Fibroblast of skin of scalp (primary cell): ENCODE results near the gene GPR25.
"Not testable (repeated sequence)": the region's sequence is repeated elsewhere in the genome, so short reads cannot be mapped to it uniquely, and the experiment has no call there.

Experiments used
- DNase-seq: peaks from one replicate; pipeline ENCODE4 v3.0.0-alpha.2; 2013

GPR25 gene

DNA sequence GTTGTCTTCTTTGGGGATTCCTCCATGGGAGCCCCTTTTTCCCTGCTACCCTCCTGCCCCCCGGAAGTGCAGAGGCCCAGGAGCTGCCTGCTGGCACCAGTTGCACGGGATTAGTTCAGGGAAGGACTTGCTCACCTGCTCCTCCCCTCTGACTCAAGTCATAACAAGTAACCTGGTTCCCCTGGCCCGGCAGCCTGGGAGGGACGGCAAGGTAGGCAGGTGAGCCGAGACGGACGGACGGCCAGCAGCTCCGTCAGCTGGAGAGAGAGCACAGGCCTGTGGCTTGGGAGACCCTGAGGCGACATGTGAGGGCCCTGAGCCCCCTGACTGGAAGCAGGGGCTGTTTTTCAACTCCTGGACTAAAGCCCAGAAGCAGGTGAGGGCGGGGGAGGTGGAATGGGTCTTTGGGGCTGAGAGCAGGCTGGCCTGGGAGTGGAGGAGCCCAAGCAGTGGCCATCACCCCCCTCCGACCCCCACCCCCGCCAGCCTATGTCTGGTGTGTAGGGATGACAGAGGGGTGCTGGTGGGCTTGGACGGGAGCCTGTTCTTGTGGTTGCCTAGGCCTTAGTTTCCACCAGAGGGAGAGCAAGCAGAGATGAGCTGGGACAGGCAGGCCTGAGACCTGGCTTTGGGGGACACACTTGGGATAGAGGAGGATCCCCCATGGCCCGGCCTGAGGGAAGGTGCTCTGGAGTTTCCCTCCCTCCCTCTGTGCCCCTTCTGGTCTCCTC is 22.1 kb downstream of the GPR25 start, which contains the start of gene INAVA:
INAVA (plus strand) TSS at position 189 of the 731 bp plus-strand sequence. CDS start 3,501 bp downstream, outside the sequence.
- DNase-seq, result no peak

DNA sequence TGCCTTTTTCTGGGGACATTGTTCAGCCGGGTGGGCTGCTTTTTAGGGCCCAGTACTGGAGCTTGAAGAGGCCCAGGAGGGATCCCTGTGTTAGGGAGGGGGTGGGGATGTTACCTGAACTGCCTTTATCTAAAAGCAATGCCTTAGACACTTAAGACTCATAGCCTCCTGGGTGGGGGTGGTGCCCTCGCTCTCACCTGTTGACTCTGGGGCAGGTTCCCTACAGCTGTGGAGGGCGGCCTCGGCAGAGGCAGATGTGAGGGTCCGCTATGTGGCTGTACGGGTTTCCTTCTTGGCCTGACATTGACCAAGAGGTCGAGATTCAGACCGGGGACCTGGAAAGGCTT is 22.6 kb downstream of the GPR25 start:
- DNase-seq, result no peak

DNA sequence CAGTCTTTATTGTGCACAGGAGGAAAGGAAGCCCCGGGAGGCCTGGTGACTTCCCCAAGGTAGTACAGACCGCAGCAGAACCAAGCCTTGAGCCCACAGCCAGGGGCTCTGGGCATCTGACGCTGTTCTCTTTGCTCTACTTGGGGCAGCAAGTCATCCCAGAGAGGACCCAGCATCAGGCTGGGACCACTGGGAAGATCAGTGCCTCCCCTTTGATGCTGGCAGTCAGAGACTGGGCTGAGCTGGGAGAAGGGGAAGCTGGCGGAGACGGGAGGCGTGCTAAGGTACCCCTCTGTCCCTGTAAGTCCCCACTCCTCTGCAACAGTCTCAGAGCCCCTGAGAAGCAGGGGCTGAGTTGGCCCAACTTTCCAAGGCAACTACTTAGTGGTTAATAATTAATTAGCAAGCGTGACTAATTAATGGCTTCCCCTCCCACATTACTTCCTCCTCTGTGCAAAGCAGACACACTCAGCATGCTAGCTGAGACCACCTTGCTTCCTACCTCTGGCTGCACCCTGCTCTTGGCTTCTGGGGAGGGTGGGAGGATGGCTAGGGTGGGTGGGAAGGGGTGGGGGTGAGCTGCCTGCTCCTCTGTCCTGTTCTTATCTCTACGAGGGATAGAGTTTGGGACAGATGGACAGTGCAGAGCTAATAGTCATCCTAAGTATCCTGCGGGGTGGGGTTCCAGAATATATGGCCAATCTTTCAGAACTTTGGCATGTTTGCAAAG is 23.2 kb downstream of the GPR25 start:
- DNase-seq, result no peak

DNA sequence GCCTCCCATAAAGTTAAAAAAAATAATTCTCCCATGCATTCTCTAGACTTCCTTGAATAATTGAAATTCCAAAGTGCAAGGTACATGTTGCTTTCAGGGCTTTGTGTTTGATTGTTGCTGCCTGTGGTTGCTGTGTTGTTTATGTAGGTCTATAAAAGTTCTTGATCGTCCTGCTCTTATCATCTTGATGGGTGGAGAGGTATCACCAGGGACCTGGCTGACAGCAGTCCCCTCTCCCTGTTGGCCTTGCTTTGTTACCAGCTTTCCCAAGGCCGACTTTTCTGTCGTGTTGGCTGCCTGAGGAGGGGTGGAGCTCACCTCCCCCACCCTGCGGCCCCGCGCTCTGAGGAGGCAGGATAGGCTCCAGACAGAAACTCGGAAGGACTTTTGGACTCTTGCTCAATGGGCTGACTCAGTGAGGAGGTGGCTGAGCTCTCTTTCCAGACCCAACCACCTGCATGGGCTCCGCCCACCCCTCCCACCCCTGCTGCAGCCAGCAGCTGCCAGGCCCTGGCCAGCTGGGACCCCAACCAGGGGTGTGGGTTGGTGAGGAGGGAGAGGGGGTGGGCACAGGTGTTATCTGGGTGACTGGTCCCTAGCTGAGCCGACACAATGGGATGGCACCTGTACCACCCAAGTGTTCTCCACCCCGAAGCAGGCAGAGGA is 23.9 kb downstream of the GPR25 start:
- DNase-seq, result no peak

DNA sequence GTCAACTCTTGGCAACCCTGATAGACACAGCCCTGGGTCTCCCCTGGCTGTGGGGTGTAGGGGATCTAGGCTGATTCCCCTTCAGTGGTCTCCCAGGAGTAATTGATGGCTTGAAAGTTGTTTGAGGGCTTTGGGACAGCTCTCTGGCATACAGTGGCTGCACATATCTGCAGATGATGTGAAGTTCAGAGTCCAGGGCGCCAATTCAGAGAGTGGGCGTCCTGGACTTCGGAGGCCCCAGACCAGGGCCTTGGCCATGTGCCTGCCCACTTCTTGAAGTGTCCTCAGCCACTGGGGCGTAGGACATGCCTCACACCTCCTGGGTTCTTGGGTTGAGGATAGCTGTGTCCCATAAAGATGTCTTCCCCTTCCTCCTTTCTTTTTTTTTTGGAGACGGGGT is 24.5 kb downstream of the GPR25 start:
- no peak for DNase-seq

DNA sequence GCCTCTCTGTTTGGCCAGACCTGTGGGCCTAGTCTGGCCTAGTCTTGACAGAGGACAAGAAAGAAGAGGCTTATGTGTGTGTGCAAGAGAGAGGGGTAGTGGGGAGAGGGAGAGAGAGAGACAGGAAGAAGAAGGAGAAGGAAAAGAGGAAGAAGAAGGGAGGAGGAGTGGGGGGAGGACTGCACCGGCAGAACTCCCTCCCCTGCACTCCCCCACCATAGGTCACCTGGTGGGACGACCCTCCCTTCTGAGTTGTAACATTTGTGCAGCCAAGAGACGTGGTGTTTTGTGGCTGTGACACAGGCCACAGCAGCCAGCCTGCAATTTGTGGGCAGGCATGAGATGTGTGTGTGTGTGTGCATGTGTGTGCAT is 26.2 kb downstream of the GPR25 start:
- no peak for DNase-seq

DNA sequence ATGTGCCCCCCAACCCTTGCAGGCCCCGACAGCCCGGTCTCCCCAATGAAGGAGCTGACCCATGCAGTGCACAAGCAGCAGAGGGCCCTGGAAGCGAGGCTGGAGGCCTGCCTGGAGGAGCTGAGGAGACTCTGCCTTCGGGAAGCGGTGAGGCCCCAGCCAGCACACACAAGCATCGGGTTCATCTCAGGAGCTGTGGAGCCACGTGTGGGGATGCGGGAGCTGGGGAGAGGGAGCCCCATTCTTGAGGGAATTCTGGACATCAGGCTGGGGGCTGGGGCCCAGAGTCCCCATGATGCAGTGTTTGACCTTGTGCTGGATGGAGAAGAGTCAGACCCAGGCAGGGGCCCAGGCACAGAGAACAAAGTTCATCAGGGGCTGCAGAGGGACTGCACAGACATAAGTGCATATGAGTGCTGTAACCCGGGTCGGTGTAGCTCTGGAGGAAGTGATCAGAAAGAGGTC is 26.7 kb downstream of the GPR25 start:
- no peak for DNase-seq

DNA sequence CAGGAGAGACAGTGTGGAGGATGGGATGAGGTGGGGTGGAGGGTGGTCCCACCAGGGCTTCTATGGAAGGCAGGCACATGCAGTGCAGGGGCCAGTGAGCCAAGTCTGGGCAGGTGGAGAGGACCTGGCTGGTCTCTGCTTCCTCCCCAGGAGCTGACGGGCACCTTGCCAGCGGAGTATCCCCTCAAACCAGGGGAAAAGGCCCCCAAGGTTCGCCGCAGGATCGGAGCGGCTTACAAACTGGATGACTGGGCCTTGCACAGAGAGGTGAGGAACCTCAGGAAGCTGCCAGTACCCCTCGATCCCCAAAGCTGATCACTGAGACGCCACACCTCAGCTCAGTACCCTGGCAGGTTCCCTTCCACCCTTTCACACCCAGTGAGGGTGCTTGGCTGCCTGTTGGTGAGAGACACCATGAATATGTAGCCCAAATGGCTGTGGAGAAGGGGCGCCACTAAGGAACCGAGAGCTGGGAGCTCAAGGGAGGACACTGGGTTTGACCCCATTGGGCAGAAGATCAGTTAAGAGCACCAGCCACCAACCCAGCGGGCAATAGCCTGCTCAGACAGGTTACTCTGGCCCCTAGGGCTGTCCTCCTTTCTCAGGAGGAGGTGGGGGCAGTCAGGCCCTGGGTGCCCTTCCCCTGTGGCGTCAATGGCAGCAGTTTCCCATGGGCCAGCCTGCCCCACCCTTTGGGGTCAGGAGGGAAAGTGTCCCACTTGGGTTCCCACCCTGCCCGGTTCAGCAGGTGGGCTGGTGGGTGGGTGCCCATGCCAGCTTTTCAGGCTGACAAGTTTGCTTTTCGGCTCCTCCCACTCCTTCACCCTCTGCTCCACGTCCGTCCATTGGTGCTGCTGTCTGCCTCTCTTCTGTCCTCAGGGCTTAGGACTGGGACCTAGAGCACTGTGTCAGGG is 27.4 kb downstream of the GPR25 start:
- DNase-seq, result no peak

DNA sequence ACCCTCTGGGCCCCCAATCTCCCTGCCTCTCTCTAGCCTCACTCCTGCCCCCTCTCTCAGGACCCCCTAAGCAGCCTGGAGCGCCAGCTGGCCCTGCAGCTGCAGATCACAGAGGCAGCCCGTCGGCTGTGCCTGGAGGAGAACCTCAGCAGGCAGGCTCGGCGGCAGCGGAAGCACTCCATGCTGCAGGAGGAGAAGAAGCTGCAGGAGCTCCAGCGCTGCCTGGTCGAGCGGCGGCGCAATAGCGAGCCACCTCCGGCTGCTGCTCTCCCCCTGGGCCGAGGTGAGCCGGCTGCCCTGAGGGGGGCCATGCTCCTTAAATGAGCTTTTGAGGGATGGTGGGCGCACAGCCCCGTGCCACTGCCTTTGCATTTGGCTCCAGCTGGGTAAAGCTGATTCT is 28.1 kb downstream of the GPR25 start:
- no peak for DNase-seq

DNA sequence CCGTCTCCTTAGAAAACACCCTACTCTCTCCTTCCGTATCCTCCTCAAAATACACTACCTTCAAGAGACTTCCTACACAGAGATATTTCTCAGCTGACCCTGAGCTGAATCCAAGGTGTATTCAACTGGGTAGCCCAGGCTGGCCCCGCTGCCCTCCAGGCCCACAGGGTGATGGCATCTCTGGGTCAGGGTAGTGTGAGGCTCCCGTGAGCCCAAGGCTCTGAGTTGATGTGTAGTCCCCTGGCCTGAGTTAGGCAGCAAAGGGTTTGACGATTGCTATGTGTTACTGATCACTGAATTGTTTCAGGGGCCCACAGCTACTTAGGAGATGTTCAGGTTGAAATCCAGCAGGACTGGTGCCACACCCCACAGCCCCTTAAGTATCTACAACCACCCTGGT is 28.6 kb downstream of the GPR25 start:
- no peak for DNase-seq

DNA sequence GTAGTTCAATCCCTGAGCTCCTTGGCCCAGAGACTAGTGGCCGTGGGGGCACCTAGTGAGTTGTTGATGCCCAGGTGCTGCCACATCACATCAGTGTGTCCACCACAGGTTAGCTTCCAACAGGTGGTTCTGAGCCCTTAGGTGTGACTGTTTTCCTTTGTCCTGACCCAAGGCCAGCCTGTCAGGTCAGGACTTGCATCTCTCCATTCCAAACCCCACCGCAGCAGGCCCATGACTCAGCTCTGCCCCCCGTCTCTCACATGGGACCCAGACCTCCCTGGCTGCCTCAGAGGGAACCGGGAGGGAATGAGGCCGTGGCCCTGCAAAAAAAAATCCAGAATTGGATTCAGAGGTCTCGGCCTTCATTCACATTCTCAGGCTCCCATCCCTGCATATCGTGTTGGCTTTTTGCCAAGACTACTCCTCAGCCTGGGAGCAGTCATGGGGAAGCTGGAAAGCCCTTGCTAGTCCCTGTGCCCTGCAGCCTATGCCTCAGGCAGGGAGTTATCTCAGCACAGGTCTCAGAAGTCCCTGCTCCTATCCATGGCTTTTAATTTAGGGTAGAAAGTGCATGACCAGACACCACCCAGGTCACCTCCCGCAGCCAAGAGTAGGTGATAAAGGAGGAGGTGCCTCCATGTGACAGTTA is 29.1 kb downstream of the GPR25 start:
- DNase-seq, result no peak

DNA sequence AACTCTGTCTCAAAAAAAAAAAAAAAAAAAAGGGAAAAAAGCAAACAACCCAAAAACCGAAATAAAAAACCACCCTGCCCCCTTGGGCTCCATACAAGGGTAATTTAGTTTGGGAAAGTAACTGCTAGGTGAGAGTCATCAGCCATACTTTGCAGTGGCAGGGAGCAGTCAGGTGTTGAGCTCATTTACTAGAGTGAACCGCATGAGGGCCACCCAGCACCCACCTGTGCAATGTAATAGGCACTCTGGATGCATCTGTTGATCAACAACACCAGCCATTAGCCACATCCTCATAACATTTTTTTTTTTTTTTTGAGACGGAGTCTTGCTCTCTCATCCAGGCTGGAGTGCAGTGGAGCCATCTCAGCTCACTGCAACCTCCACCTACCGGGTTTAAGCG is 31.0 kb downstream of the GPR25 start:
- DNase-seq, result no peak

DNA sequence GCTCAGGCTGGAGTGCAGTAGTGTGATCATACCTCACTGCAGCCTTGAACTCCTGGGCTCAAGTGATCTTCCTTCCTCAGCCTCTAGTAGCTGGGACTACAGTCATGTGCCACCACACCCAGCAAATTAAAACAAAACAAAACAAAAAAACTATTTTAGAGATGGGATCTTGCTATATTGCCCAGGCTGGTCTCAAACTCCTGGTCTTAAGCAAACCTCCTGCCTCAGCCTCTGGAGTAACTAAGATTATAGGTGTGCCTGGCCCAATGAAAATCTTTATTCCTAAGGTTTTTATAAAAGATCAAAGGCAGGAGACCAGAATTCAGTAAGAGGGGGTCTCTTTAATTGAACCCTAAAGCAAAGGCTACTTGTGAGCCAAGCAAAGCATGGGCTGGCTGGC is 32.0 kb downstream of the GPR25 start:
- no peak for DNase-seq

DNA sequence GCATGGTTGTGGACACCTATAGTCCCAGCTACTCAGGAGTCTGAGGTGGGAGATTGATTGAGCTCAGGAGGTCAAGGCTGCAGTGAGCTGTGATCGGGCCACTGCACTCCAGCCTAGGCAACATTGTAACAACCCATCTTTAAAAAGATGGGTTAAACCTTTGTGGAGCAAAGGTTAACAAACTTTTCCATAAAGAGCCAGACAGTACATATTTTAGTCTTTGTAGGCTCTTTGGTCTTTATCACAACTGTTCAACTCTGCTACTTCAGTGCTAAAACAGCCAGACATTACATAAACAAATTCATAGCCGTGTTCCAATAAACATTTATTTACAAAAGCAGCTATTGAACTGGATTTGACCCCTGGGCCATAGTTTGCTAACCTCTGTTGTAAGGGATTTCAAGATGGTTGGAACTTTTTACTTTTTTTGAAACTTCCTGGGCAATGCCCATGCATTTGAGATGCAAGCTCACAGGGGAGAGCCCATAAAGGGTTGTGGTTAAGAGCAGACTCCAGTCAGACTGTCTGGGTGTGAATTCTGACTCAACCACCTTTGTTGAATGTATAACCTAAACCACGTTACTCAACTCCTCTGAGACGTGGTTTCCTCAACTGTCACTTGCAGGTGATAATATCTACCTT is 32.8 kb downstream of the GPR25 start:
- no peak for DNase-seq

DNA sequence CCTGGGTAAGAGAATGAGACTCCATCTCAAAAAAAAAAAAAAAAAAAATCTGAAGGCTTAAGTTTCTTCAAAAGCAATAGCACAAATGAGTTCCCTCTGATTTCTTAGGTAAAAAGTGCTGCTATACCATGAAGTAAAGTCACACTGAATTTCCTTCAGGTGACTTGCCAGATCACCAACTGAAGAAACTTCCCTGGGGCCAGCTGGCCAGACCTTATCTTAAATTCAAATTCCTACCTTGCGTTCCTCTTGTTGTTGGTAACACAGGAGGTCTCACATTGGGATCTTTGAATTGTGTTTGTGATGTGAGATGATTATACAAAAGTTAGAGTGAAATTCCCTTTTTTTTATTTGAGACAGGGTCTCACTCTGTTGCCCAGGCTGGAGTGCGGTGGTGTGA is 33.7 kb downstream of the GPR25 start:
- no peak for DNase-seq

DNA sequence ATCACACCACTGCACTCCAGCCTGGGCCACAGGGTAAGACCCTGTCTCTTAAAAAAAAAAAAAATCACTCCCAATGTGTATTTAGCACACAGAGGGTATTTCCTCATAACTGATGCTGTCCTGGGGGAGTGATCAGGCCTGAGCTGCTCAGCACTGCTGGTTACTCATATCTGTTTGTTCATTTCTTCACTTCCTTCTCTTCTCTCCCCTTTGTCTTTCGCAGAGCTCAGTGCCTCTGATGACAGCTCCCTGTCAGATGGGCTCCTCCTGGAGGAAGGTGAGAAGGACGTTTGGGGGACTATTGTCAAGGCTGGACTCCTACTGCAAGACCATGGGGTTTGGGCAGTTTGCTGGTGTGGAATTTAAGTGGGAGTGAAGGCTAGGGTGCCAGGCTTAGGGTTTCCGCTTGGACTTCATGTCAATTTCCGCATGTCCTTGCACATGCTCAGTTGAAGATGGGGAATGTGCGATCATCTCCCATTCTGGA is 34.9 kb downstream of the GPR25 start:
- no peak for DNase-seq

DNA sequence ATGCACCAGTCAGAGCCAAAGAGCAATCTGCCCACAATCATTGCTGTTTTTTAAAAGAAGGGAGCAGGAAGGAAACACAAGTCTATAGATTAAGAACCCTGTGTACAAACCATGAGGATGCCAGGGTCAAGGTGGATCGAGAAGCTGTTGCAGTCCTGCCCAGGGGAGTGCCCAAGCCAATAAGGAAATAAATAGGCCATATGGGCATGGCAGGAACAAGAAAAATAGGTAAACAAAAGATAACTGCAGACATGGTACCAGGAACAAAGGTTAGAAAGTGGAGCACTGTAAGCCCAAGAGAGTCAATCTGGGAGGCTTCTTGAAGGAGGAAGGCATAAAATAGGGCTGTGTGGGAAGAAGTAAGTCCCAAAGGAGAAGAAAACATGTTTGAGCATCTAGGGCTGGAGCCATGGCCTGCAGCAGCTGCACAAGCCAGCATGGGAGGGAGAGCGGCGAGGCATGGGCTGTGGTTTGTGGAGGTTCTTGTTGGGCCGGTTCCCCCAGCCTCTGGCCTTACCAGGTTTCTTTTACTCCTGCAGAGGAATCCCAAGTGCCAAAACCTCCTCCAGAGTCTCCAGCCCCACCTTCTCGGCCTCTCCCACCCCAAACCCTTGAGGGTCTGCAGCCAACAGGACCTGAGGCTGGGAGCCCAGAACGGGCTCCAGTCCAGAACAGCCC is 35.5 kb downstream of the GPR25 start:
- DNase-seq, result no peak

DNA sequence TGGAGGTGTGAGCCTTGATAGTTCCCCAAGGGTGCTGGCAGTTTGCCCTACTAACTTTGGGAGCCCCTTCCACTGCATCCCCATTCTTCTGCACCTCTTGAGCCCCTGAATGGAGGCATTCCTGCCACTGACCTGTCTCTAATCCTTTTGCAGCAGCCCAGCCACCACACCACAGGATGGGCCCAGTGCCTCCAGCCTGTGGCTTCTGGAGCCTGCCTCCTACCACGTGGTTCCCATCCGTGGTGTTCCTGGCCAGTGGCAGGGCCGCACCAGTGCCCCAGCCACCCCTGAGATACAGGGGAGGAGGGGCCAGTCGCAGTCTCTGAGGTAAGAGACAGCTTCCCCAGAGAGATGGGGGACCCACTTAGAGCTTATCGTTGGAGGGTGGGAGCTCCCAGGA is 36.3 kb downstream of the GPR25 start:
- DNase-seq, result no peak

DNA sequence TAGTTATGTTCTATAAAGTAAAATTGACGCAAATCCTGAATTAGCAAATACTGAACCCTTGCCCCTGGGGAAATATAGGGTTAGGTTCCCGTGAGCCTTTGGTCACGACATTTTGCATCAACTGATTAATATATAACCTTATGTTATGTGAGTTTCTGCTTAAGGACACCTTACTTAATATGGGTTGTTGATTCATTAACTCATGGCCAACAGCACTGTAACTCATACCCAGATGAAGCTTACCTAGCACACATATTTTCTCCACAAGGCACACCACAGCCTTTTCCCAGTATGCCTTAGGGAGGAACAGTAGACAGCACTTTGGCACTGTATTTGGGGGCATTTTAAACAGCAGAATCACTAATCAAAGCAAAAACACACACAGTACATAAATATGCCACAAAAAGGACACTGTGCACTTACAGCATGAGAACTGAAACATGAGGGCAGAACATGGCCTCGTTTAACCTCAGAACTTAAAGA is 37.0 kb downstream of the GPR25 start:
- DNase-seq, result no peak

DNA sequence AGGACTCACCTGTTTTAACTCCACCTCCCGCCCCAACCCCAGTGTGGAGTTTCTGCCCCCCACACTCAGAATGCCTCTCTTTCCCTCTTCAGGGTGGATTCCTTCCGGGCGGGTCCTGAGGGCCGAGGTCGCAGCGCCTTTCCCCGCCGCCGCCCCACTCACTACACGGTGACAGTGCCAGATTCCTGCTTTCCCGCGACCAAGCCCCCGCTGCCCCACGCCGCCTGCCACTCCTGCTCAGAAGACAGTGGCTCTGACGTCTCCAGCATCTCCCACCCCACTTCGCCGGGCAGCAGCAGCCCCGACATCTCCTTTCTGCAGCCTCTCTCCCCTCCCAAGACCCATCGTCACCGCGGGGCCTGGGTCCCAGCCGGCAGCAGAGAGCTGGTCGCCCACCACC is 38.6 kb downstream of the GPR25 start:
- no peak for DNase-seq

DNA sequence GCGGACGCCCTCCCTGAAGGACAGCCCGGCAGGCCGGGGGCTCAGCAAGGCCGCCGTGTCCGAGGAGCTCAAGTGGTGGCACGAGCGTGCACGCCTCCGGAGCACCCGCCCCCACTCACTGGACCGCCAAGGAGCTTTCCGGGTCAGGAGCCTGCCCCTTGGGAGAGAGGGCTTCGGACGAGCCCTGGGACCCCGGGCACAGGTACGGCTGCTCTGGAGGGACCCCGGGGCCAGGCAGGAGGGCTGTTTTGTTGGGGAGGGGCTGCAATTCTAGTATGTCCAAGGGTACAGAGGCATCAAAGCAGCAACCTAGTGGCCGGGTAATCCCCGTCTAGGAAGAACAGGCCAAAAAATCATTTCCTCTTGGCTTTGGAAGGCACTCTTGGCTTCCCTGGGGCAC is 39.2 kb downstream of the GPR25 start:
- not testable (repeated sequence) for DNase-seq
